Mesenchymal stem cell (in vitro differentiated cells and primary cell): Measurements from ENCODE around the gene DYSF.

Experiments used
- DNase-seq: peaks from one replicate; pipeline ENCODE4 v3.0.0-alpha.2; 2013
- H2AFZ ChIP-seq: one replicate; pipeline ENCODE4 v1.6.1; 2013; ENCODE audit warnings: low read depth, mild to moderate bottlenecking, control low read depth, inconsistent platforms, low read length, moderate library complexity
- H2AK5ac ChIP-seq: 2 replicates; pipeline ENCODE4 v1.6.1; 2013; ENCODE audit warnings: low read length, moderate library complexity, mild to moderate bottlenecking, inconsistent platforms; ENCODE audit not compliant: severe bottlenecking
- H2BK120ac ChIP-seq: one replicate; pipeline ENCODE4 v1.6.1; 2013; ENCODE audit warnings: low read depth, mild to moderate bottlenecking, inconsistent platforms, low read length, moderate library complexity
- H2BK12ac ChIP-seq, 2 experiments: one replicate each; pipeline ENCODE4 v1.6.1; 2013; ENCODE audit warnings: inconsistent platforms in 2 of 2, low read length in 2 of 2, mild to moderate bottlenecking in 2 of 2, moderate library complexity in 2 of 2, control low read depth in 1 of 2
- H2BK15ac ChIP-seq: one replicate; pipeline ENCODE4 v1.6.1; 2013; ENCODE audit warnings: mild to moderate bottlenecking, low read depth, inconsistent platforms; ENCODE audit not compliant: poor library complexity, severe bottlenecking
- H2BK5ac ChIP-seq: 2 replicates; pipeline ENCODE4 v1.6.1; 2013; ENCODE audit warnings: low read depth, mild to moderate bottlenecking, low read length, control low read depth, inconsistent platforms; ENCODE audit not compliant: poor library complexity, severe bottlenecking
- H3K14ac ChIP-seq, 2 experiments: one replicate each; pipeline ENCODE4 v1.6.1; 2013; ENCODE audit warnings: inconsistent platforms in 2 of 2, low read length in 2 of 2, control low read depth in 1 of 2, mild to moderate bottlenecking in 1 of 2, moderate library complexity in 1 of 2
- H3K18ac ChIP-seq, 2 experiments: one replicate each; pipeline ENCODE4 v1.6.1; 2013; ENCODE audit warnings: inconsistent platforms in 2 of 2, low read length in 2 of 2, control low read depth in 1 of 2, low read depth in 1 of 2, mild to moderate bottlenecking in 1 of 2
- H3K23ac ChIP-seq, 2 experiments: one replicate each; pipeline ENCODE4 v1.6.1; 2013; ENCODE audit warnings: inconsistent platforms in 2 of 2, low read length in 2 of 2, mild to moderate bottlenecking in 2 of 2, moderate library complexity in 2 of 2, control low read depth in 1 of 2
- H3K27ac ChIP-seq: 2 replicates; pipeline ENCODE4 v1.5.1; 2013; ENCODE audit warnings: mild to moderate bottlenecking, moderate library complexity, low read length, control low read depth, inconsistent platforms; ENCODE audit not compliant: poor library complexity, severe bottlenecking
- H3K27me3 ChIP-seq, 2 experiments: 2 replicates each; pipeline versions ENCODE4 v1.6.1 to v1.7.0; 2013; ENCODE audit warnings: low read length in 2 of 2, mild to moderate bottlenecking in 2 of 2, moderate library complexity in 2 of 2, control low read depth in 1 of 2, inconsistent platforms in 1 of 2; ENCODE audit not compliant: control insufficient read depth in 1 of 2, insufficient read depth in 1 of 2
- H3K36me3 ChIP-seq, 2 experiments: 2 replicates each; pipeline versions ENCODE4 v1.6.1 to v1.7.0; 2013; ENCODE audit warnings: low read length in 2 of 2, control low read depth in 1 of 2, inconsistent platforms in 1 of 2, low read depth in 1 of 2, mild to moderate bottlenecking in 1 of 2; ENCODE audit not compliant: insufficient read depth in 2 of 2, control insufficient read depth in 1 of 2
- H3K4ac ChIP-seq, 2 experiments: one replicate each; pipeline ENCODE4 v1.6.1; 2013; ENCODE audit warnings: inconsistent platforms in 2 of 2, low read length in 2 of 2, mild to moderate bottlenecking in 2 of 2, moderate library complexity in 2 of 2, control low read depth in 1 of 2, low read depth in 1 of 2
- H3K4me1 ChIP-seq: 2 replicates; pipeline ENCODE4 v1.6.1; 2013; ENCODE audit warnings: low read depth, low read length, control low read depth; ENCODE audit not compliant: control insufficient read depth, insufficient read depth
- H3K4me2 ChIP-seq: 2 replicates; pipeline ENCODE4 v1.6.1; 2013; ENCODE audit warnings: low read length, mild to moderate bottlenecking, inconsistent platforms; ENCODE audit not compliant: poor library complexity, severe bottlenecking
- H3K4me3 ChIP-seq, 2 experiments: 2 replicates each; pipeline versions ENCODE4 v1.5.1 to v1.7.0; 2013; ENCODE audit warnings: low read length in 2 of 2, mild to moderate bottlenecking in 2 of 2, control low read depth in 1 of 2, low read depth in 1 of 2; ENCODE audit not compliant: insufficient read depth in 1 of 2
- H3K79me1 ChIP-seq: replicated peaks from 2 replicates; pipeline ENCODE4 v1.6.1; 2013; ENCODE audit warnings: mild to moderate bottlenecking, control low read depth, low read length, inconsistent platforms; ENCODE audit not compliant: poor library complexity, severe bottlenecking
- H3K9ac ChIP-seq: 2 replicates; pipeline ENCODE4 v1.7.0; 2013; ENCODE audit warnings: mild to moderate bottlenecking, low read length, moderate library complexity
- H3K9me3 ChIP-seq: 2 replicates; pipeline ENCODE4 v1.7.0; 2013; ENCODE audit warnings: mild to moderate bottlenecking, low read length; ENCODE audit not compliant: control insufficient read depth
- H4K8ac ChIP-seq: one replicate; pipeline ENCODE4 v1.6.1; 2013; ENCODE audit warnings: inconsistent platforms, mild to moderate bottlenecking, low read length, moderate library complexity
- H4K91ac ChIP-seq: one replicate; pipeline ENCODE4 v1.6.1; 2013; ENCODE audit warnings: mild to moderate bottlenecking, low read length, inconsistent platforms
- WGBS: methylation state at CpG from one replicate; pipeline ENCODE4 v1.1.7; 2013; ENCODE audit warnings: mixed read lengths; 5-methylcytosine and 5-hydroxymethylcytosine counted together

The DYSF gene

DNA sequence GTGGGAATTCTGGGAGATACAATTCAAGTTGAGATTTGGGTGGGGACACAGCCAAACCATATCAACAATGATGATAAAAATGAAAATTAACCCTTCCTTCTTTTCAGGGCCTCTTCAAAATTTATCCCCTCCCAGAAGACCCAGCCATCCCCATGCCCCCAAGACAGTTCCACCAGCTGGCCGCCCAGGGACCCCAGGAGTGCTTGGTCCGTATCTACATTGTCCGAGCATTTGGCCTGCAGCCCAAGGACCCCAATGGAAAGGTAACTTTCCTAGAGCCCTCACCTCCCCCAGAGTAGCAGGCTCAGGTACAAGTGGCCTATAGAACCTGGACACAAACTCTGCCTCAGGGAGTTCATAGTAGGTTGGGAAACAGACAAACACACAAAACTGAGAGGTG is 205.4 kb downstream of the DYSF start:
- Histone ChIP-seq H2AK5ac (no peak overlapping the region), H3K4ac (no peak overlapping the region), H2BK120ac (no peak overlapping the region), H3K9me3 (peaks cover 23% of the 10 kb centered on the region), H3K36me3 (peaks cover 0 to 47% of the 10 kb centered on the region in 2 experiments), H3K9ac (no peak overlapping the region), H3K18ac (no peak overlapping the region), H3K4me2 (no peak overlapping the region), H3K79me1 (no peaks in the 10 kb centered on the region), H3K14ac (no peak overlapping the region), H3K4me3 (no peak overlapping the region), H2AFZ (no peak overlapping the region), H2BK12ac (no peak overlapping the region), H3K4me1 (no peaks in the 10 kb centered on the region), H3K23ac (no peak overlapping the region), H3K27me3 (no peaks in the 10 kb centered on the region), H4K91ac (no peak overlapping the region), H3K27ac (no peak overlapping the region), H2BK5ac (no peak overlapping the region), H4K8ac (no peak overlapping the region), H2BK15ac (no peak overlapping the region)
- no peak for DNase-seq
- 87% methylated on average over 3 of the region's 3 CpGs for WGBS

DNA sequence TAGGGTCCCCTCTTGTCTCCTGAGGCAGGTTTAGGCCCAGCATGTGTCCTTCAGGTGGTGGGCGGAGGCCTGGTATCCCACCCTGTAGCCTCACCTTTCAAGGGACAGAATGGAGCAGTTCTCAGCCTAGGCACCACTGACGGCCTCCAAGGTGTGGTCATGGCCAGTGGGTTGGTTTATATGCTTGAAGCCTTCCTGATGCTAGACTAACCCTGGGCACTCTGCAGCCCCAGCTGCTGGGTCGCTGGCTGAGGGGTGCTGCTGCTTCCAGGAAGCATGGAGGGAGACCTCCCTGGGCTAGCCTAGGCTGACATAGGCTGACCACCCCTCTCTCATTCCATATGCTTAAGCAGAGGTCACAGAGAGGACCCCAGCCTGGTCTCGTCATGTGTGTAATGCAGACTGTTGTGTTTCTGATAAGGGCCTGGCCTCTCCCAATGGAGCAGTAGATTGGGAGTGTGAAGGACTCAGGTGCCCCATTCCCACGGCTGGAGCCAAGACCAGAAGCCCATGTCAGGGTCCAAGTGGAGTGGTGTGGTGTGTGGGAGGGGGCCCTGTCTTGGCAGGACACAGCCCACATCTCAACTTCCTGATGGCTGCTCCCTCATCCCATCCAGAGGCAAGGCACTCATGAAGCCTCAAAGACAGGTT is 206.6 kb downstream of the DYSF start:
- H2BK12ac ChIP-seq = no peak overlapping the region
- peaks cover 0 to 59% of the 10 kb centered on the region in 2 experiments for H3K36me3 ChIP-seq
- H4K91ac ChIP-seq = no peak overlapping the region
- H3K9me3 ChIP-seq = peaks cover 23% of the 10 kb centered on the region
- H3K79me1 ChIP-seq = no peaks in the 10 kb centered on the region
- no peak overlapping the region for H2AFZ ChIP-seq
- H3K14ac ChIP-seq = no peak overlapping the region
- no peak overlapping the region for H2AK5ac ChIP-seq
- H3K27me3 ChIP-seq = peaks cover 0 to 11% of the 10 kb centered on the region in 2 experiments
- H3K18ac ChIP-seq = no peak overlapping the region
- H4K8ac ChIP-seq = no peak overlapping the region
- H2BK120ac ChIP-seq = no peak overlapping the region
- 55% methylated on average over 5 of the region's 5 CpGs for WGBS
- no peak overlapping the region for H2BK15ac ChIP-seq
- no peak for DNase-seq
- H3K4ac ChIP-seq = no peak overlapping the region
- no peaks in the 10 kb centered on the region for H3K4me1 ChIP-seq
- H3K4me3 ChIP-seq = no peak overlapping the region
- H3K27ac ChIP-seq = no peak overlapping the region
- H3K23ac ChIP-seq = no peak overlapping the region
- H3K4me2 ChIP-seq = no peak overlapping the region
- H2BK5ac ChIP-seq = no peak overlapping the region
- no peak overlapping the region for H3K9ac ChIP-seq

DNA sequence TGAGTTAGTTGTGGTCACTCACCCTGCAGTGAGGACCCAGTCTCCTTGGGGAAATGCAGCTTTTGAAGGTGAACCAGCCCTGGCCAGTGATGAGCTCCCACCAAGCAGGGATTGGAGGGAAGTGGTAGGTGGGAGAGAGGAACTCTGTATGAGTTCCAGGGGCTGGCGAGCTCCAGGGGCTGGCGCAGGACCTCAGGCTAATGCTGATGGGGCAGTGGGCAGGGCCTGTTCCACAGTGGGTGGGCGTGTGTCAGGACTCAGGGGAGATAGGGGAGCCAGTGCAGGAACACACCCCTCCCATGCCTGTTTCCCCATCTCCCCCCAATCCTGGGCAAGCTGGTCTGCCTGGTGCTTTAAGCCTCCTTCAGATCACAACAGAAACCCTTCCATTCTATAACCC is 208.4 kb downstream of the DYSF start:
- H3K4me2 ChIP-seq = no peak overlapping the region
- 50% methylated on average over 2 of the region's 3 CpGs for WGBS
- H3K4ac ChIP-seq = no peak overlapping the region
- no peak overlapping the region for H2BK120ac ChIP-seq
- no peak overlapping the region for H2BK5ac ChIP-seq
- H3K27me3 ChIP-seq = peaks cover 0 to 18% of the 10 kb centered on the region in 2 experiments
- no peak overlapping the region for H3K27ac ChIP-seq
- no peak overlapping the region for H3K4me3 ChIP-seq
- H2BK12ac ChIP-seq = no peak overlapping the region
- H3K23ac ChIP-seq = no peak overlapping the region
- H3K9me3 ChIP-seq = peaks cover 15% of the 10 kb centered on the region
- H3K18ac ChIP-seq = no peak overlapping the region
- no peak overlapping the region for H2BK15ac ChIP-seq
- no peak overlapping the region for H3K14ac ChIP-seq
- no peaks in the 10 kb centered on the region for H3K4me1 ChIP-seq
- no peak for DNase-seq
- H4K91ac ChIP-seq = no peak overlapping the region
- no peaks in the 10 kb centered on the region for H3K79me1 ChIP-seq
- peaks cover 0 to 70% of the 10 kb centered on the region in 2 experiments for H3K36me3 ChIP-seq
- no peak overlapping the region for H4K8ac ChIP-seq
- no peak overlapping the region for H3K9ac ChIP-seq
- H2AFZ ChIP-seq = no peak overlapping the region
- H2AK5ac ChIP-seq = no peak overlapping the region

DNA sequence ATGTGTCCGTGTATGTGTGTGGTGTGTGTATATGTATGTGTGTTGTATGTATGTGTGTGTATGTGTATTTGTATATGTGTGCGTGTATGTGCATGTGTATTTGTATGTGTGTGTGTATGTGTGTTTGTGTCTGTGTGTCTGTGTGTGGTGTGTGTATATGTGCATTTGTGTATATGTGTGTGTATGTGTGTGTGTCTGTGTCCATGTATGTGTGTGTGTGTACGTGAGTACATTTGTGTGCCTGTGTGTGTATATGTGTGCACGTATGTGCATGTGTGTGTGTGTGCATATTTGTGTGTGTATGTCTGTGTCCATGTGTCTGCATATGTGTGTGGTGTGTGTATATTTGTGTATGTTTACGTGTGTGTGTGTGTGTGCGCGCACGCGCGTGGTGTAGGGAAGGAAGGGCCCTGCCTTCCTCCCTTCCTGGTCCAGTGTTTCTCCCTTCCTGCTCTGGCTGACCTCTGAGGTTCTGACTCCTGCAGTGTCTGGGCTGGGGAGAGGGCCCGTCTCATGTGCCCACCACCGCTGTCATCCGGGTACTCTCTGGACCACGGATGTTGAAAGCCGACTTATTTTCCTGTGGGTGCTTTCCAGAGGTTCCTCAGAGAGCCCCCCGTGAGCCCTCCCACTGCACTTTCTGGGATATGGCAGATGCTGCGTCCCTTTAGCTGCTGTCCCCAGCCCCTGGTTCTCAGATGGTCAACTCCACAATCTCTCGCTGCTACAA is 209.5 kb downstream of the DYSF start:
- H2BK12ac ChIP-seq = no peak overlapping the region
- peaks cover 0 to 23% of the 10 kb centered on the region in 2 experiments for H3K27me3 ChIP-seq
- H2BK15ac ChIP-seq = no peak overlapping the region
- H3K4ac ChIP-seq = no peak overlapping the region
- DNase-seq = no peak
- H3K9me3 ChIP-seq = peaks cover 10% of the 10 kb centered on the region
- H3K4me2 ChIP-seq = no peak overlapping the region
- H3K36me3 ChIP-seq = peaks cover 0 to 71% of the 10 kb centered on the region in 2 experiments
- 94% methylated on average over 18 of the region's 18 CpGs for WGBS
- H4K8ac ChIP-seq = no peak overlapping the region
- H3K18ac ChIP-seq = no peak overlapping the region
- H2AFZ ChIP-seq = no peak overlapping the region
- H3K14ac ChIP-seq = peak overlapping the region in 1 of 2 experiments; percentile 93
- H3K27ac ChIP-seq = no peak overlapping the region
- H2BK120ac ChIP-seq = no peak overlapping the region
- H3K79me1 ChIP-seq = no peaks in the 10 kb centered on the region
- no peak overlapping the region for H2BK5ac ChIP-seq
- H3K4me3 ChIP-seq = no peak overlapping the region
- H3K4me1 ChIP-seq = no peaks in the 10 kb centered on the region
- H2AK5ac ChIP-seq = no peak overlapping the region
- H4K91ac ChIP-seq = no peak overlapping the region
- H3K9ac ChIP-seq = no peak overlapping the region
- H3K23ac ChIP-seq = no peak overlapping the region
